Cardiac septum (tissue), 1 donor: Measurements from ENCODE around the gene VWA3B. TPM values are rescaled to one million over a fixed set of nuclear protein-coding genes. Genes with fewer than 3 reads are reported as not detected.
"Not testable (repeated sequence)": the region's sequence is repeated elsewhere in the genome, so short reads cannot be mapped to it uniquely, and the experiment has no call there.

Experiments used
- DNase-seq: peaks from one replicate; pipeline ENCODE4 v3.0.0-alpha.2; 2020; ENCODE audit warnings: low spot score
- intact Hi-C: fragments of 100-400 bp; cut with DNase I; formaldehyde crosslinking; loops from one replicate; pipeline ENCODE4 v1.14.0; 2022
- total RNA-seq: library from RNA; stranded (reverse); fragmentation: NEBNext Ultra II Directional; extraction: Animal tissue kit (Norgen Biotek cat#: 25700); gene quantifications from one replicate; pipeline ENCODE4 v1.2.1, GENCODE V29; 2021
- donor health status: DM: no; HTN: no; CAD: no.

Gene VWA3B
- total RNA-seq, 1 donor from 2014 or later, result 0.51 TPM

DNA sequence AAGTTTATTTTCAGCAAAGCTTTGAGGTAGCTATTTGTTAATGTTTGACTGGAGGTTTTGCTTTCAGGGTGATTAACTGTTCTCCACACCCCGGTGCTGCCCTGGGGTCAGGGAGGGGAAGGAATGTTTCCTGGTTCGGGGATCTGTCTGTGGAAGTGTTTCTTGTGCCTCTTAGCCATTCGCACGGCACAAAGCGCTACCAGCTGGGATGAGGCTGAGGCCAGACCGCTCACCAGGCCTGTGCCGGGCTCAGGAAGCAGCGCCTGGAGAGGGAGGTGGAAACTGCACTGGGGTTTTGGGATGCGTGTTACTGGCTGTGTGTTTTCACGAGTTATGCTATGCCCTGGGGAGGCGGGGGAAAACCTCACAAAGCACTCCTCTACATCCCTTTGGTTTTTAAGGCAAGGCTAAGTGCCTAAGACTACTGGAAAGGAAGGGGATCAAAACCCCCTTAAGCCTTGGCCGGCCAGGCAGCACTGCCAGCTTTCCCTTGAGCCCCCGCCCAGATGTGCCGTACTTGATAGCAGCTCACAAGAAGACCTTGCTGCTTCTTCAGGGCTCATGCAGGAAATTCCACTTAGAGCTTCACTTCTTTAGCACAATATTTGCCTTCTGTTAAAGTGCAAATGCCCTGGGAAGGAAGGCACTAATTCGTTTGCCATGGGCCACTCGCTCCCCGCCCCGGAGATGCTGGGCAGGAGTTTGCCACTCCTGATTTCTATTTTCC lies 193.6 kb downstream of the VWA3B start:
- intact Hi-C loops, result no loop called here
- peak; percentile 63 for DNase-seq

DNA sequence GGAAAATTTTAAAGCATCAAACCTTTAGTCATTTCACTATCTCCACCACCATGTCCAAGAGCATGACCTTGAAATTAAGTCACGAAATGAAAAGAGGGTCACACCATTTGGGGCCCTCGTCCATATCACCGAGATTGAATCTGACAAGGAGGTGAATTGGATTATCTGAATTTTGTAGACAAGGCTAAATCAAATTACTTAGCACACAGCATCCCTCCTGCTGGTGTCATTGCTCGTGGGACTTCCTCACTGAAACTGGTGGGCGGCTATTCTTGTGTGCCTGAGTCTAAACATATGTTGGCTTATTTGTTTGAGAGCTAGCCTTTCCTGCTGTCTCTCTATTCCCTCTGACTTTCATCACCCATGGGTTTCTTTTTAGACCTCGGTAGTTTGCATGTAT lies 194.6 kb downstream of the VWA3B start:
- intact Hi-C loops, result no loop called here

GRCh38 chr2:98282109-98282508 lies 195.1 kb downstream of the VWA3B start:
- intact Hi-C loops, result no loop called here
- no peak for DNase-seq

More for the DNA sequence above, 194.6 kb downstream of the VWA3B start:
- no peak for DNase-seq

DNA sequence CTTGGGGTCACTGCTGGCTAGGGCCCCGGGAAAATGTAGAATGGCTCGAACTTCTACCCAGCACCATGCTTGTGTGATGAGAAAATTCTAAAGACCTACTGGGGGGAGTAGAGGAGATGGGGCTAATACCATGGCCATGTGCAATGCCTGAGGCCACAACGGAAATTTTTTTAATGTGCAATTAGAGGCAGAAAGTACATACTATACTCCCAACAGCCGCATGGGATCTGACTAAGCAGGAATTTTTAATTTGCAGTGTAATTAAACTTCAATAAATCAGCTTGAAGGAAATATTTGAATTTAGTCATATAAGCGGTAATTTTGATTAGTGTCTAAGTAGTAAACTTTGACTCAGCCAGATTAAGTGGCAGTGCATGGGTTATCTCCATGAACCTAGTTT lies 206.1 kb downstream of the VWA3B start:
- no peak for DNase-seq
- intact Hi-C loops, result no loop called here

- intact Hi-C loops, result no loop called here
- DNase-seq, result no peak
Measured at GRCh38 chr2:98293931-98294687, 207.1 kb downstream of the VWA3B start.

DNA sequence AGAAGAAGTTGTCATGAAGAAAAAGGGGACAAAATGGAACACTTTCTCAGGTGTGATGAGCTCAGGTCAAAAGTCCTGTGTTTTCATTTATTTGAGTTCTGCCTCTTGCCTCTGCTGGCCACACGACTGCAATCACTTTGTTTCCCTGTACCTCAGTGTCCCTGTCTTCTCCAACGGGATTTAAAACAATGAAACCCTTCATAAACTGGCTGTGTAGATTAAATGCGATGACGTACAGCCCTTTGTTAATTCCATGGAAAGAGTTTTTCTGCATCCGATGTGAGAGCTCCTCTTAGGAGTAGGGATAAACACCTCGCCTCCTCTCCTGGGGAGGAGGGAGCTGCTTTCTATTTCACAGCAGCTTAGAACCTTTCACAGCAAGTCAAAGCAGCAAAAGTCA lies 207.7 kb downstream of the VWA3B start:
- intact Hi-C loops, result no loop called here

DNA sequence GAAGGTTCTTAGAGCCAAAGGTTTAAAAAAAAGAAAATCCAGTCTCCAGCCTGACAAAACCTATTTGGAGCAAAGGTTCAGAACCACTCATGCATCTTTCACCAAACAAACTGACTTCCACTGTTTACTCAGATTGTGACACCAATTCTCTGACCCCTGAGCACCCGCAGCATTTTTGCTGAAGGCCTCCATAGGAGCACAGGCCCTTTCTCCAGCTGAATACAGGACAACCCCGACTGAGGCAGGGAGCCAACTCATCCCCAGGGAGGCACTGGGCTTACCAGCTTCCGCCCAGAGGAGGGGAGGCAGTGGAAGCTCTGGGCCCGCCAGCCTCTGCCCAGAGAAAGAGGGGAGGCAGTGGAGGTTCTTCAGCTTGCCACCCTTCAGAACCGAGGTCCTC lies 208.3 kb downstream of the VWA3B start:
- intact Hi-C loops, result no loop called here
- DNase-seq, result no peak

More for the DNA sequence above, 207.7 kb downstream of the VWA3B start:
- no peak for DNase-seq

- intact Hi-C loops, result no loop called here
- no peak for DNase-seq
Measured at GRCh38 chr2:98295721-98296414, 208.9 kb downstream of the VWA3B start.

DNA sequence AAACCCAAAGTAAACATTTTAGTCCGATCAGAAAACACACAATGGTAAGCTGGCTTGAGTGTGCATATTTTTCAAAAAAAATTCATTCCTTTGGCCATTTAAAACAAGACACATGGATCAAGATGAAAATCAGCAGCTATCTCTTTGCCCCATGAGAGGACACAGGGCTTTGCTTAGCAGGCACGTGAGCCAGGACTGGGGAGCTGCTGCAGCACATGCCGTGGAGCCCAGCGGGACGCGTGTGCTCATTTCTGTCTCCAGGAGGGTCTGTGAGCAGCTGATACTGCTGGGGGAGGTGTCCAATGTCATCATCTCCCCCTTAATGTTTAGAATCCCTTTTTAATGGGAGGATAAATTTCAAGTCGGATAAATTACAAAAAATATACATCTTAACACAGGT lies 209.5 kb downstream of the VWA3B start:
- no peak for DNase-seq
- intact Hi-C loops, result no loop called here

- intact Hi-C loops, result no loop called here
- no peak for DNase-seq
Measured at GRCh38 chr2:98297817-98298682, 211.1 kb downstream of the VWA3B start.

DNA sequence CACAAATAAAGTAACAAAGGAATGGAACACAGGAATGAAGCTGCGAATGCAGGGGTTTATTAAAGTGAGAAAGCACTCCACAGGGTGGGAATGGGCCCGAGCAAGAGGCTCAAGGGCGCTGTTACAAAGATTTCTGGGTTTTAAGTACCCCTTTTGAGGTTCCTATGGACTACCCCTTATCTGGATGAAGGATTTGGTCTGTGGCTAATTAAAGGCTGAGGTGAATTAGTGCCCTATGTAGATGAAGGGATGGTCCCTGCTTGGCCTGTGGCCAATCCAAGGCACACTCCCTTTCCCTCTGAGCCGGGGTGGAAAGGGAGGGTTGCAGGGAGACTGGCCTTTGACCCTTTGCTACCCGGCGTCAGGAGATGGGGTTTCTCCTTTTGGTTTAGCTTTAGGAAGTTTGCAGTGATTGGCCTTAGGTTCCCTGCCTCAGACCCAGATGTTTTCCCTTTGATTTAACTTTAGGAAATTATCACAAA lies 211.8 kb downstream of the VWA3B start:
- intact Hi-C loops, result no loop called here
- DNase-seq, result no peak

DNA sequence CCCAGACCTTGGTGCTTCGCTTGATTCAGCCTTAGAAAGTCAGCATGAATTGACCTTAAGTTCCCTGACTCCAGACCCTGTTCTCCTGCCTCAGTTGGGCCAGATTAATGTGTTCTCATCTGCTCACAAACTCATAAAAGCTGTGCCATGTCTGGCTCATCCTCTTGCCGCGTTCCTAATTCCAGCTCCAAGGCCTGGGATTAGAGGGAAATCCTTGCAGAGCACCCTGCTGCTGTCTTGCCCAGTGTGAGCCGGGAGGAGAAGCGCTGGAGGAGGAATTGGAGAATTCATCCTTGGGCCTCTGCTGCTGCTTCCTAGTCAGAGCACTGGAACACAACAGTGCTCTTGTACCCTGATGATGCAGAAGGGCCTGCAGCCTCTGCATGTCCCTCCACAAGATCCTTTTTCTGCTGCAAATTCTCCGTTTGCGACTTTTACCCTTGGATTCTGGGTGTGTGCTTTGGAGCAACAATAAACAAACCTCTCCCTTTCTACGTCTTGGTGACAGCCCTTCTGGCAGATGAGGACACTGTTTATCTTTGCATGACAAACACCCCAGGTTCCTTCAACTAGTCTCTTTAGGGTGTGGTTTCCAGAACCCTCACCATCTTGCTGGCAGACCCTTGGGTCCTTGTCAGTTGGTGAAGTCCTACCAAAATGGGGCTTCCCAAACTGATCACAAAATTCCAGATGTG lies 212.4 kb downstream of the VWA3B start:
- intact Hi-C loops, result no loop called here
- DNase-seq, result no peak

DNA sequence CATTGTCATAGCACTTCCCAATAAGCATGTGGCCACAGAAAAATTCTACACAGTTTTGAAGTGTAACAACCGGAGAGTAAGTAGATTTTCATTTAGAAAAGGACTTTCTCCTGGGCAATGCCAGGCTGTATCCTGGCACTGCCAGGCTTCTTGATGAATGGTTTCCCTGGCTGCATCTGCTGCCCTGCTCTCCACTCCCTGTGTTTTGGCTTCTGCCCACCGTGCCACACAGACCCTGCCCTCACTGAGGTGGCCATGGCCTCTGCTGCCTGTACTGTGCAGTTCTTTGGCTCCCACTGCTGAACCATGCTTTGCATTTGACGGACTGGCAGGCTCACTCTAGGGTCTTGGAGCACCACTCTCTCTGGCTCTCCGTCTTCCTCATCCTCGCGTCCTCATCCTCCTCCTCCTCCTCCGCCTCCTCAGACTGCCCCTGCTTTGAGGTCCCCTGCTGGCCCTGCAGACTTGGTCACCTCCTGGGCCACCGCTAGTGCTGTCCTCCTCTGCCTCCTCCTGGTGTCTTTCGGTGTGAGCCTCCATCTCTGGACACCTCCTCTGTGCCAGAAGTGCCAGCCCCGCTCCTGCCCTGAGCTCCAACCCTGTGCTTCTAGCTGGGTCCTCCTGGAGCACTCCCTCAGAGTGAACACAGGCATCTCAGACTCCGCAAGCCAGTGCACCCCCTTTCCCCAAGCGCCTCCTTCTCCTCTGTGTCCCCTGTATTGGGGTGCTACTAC lies 213.3 kb downstream of the VWA3B start:
- intact Hi-C loops, result no loop called here
- DNase-seq, result no peak

GRCh38 chr2:98301469-98301868 lies 214.5 kb downstream of the VWA3B start:
- intact Hi-C loops, result no loop called here
- no peak for DNase-seq

GRCh38 chr2:98307131-98307696 lies 220.2 kb downstream of the VWA3B start:
- DNase-seq, intact Hi-C loops: not testable (repeated sequence)

GRCh38 chr2:98308068-98308467 lies 221.1 kb downstream of the VWA3B start:
- intact Hi-C loops, result no loop called here

GRCh38 chr2:98308532-98308931 lies 221.6 kb downstream of the VWA3B start:
- DNase-seq, result no peak
- intact Hi-C loops, result no loop called here

More at GRCh38 chr2:98308068-98308467, 221.1 kb downstream of the VWA3B start:
- no peak for DNase-seq

DNA sequence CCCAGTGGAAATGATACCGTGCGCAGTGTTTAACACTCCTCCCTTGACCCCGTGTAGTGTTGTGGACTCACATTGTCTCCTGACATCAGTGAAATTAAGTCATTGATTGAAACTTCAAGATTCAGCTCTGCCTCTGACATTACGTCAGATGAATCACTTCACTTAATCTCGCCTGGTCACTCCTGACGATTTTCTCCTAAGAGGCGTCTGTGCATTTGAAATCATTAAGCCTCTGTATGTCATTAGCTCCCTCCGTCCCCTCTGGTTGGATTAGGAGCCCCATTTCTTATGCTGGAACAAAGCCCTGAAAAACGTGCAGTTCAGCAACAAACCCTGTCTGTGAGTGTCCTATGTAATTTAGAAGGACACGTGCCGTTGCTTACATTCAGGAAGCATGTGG lies 222.6 kb downstream of the VWA3B start:
- no peak for DNase-seq
- intact Hi-C loops, result no loop called here
